Subcutaneous abdominal adipose tissue (tissue), 5 donors: ENCODE measurements around the gene AOAH.

ENCODE experiments used
- H3K27ac ChIP-seq: one replicate; pipeline ENCODE4 v1.7.0; 2013; ENCODE audit warnings: low read depth, mild to moderate bottlenecking, inconsistent platforms, low read length, moderate library complexity
- H3K27me3 ChIP-seq, 5 donors: one replicate each; pipeline ENCODE4 v1.7.0; 2013; ENCODE audit warnings: low read length in 5 of 5, inconsistent platforms in 1 of 5; ENCODE audit not compliant: control insufficient read depth in 5 of 5, insufficient read depth in 4 of 5
- H3K36me3 ChIP-seq, 5 donors: one replicate each; pipeline ENCODE4 v1.7.0; 2013; ENCODE audit warnings: low read length in 5 of 5; ENCODE audit not compliant: control insufficient read depth in 5 of 5, insufficient read depth in 5 of 5
- H3K4me1 ChIP-seq, 5 donors: one replicate each; pipeline ENCODE4 v1.7.0; 2013; ENCODE audit warnings: low read length in 5 of 5, mild to moderate bottlenecking in 3 of 5, moderate library complexity in 1 of 5; ENCODE audit not compliant: control insufficient read depth in 5 of 5, insufficient read depth in 5 of 5
- H3K4me3 ChIP-seq, 5 donors: one replicate each; pipeline ENCODE4 v1.7.0; 2013; ENCODE audit warnings: low read length in 5 of 5, low read depth in 1 of 5
- H3K9ac ChIP-seq, 5 donors: one replicate each; pipeline ENCODE4 v1.7.0; 2013; ENCODE audit warnings: low read length in 5 of 5, mild to moderate bottlenecking in 4 of 5, moderate library complexity in 3 of 5
- H3K9me3 ChIP-seq, 5 donors: one replicate each; pipeline ENCODE4 v1.7.0; 2013; ENCODE audit warnings: low read length in 5 of 5; ENCODE audit not compliant: control insufficient read depth in 5 of 5
- donor health status: healthy.
- donor health status: healthy.
- donor health status: healthy.
- donor health status: healthy.
- donor health status: healthy.

AOAH gene

GRCh38 chr7:36752026-36752711 is 27.9 kb upstream of the AOAH start:
- H3K27me3 ChIP-seq, result no peaks in the 10 kb centered on the region
- H3K36me3 ChIP-seq, result no peaks in the 10 kb centered on the region
- no peaks in the 10 kb centered on the region for H3K4me1 ChIP-seq
- no peaks in the 10 kb centered on the region for H3K9me3 ChIP-seq
- no peak overlapping the region for H3K27ac ChIP-seq
- H3K4me3 ChIP-seq, result no peak overlapping the region
- H3K9ac ChIP-seq, result no peak overlapping the region

- Histone ChIP-seq H3K27ac (no peak overlapping the region), H3K9ac (no peak overlapping the region), H3K36me3 (no peaks in the 10 kb centered on the region), H3K4me3 (no peak overlapping the region), H3K9me3 (no peaks in the 10 kb centered on the region), H3K27me3 (peaks cover 0 to 5% (median 0%) of the 10 kb centered on the region in 5 donors), H3K4me1 (peaks cover 0 to 12% (median 0%) of the 10 kb centered on the region in 5 donors)
Measured at GRCh38 chr7:36750451-36750850, 26.2 kb upstream of the AOAH start.

DNA sequence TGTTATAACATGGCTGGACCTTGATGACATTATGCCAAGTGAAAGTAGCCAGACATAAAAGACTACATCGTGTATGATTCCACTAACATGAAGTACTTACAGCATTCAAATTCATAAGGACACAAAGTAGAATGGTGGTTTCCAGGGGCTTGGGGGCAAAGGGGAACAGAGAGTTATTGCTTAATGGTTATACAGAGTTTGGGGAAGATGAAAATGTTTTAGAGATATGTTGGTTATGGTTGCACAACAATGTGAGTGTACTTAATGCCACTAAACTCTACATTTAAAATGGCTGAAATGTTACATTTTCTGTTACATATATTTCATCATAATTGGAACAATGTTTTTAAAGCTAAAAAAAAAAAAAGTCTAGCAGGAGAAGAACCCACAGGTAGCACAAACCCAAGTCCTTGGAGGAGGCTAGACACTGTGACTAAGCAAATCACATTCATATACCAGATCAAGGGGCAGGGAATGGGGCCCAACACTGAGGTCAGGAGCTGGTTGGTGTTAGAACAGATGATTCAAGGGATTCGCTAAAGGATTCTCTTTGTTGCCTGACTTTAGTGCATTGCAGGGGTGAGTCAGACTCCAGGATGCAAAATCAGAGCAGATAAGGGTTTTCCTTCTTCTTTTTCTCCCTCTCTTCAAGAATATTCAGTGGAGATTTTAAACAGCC is 25.1 kb upstream of the AOAH start:
- peaks cover 0 to 12% (median 0%) of the 10 kb centered on the region in 5 donors for H3K4me1 ChIP-seq
- H3K27ac ChIP-seq, result no peak overlapping the region
- no peak overlapping the region for H3K4me3 ChIP-seq
- peaks cover 0 to 5% (median 0%) of the 10 kb centered on the region in 5 donors for H3K27me3 ChIP-seq
- H3K9ac ChIP-seq, result no peak overlapping the region
- no peaks in the 10 kb centered on the region for H3K36me3 ChIP-seq
- no peaks in the 10 kb centered on the region for H3K9me3 ChIP-seq

- Histone ChIP-seq H3K9me3 (no peaks in the 10 kb centered on the region), H3K4me1 (peaks cover 0 to 12% (median 3%) of the 10 kb centered on the region in 5 donors), H3K36me3 (no peaks in the 10 kb centered on the region), H3K4me3 (no peak overlapping the region), H3K27ac (no peak overlapping the region), H3K9ac (no peak overlapping the region), H3K27me3 (peaks cover 0 to 5% (median 0%) of the 10 kb centered on the region in 5 donors)
Measured at GRCh38 chr7:36748017-36748487, 23.8 kb upstream of the AOAH start.

- Histone ChIP-seq H3K9me3 (no peaks in the 10 kb centered on the region), H3K27ac (no peak overlapping the region)
Measured at GRCh38 chr7:36747280-36748016, 23.2 kb upstream of the AOAH start.

DNA sequence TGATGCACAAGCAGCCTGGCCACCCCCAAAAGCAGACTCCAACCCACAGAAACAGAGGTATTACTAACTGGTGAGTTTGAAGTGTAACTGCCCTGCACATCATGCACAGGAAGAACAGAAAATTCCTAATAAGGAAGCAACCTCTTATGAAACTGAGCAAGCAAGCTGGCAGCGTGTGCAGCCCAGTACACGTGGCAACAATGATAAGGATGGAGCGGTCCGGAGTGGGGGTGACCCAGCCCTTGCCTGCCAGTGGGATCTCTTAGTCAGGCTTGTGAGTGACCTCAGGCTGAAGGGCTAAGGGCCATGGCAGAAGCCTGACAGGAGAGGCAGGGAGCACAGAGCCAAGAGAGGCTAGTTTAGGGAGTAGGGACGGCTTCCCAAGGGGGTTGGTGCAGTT is 22.1 kb upstream of the AOAH start:
- no peak overlapping the region for H3K9ac ChIP-seq
- H3K27ac ChIP-seq, result no peak overlapping the region
- peaks cover 0 to 12% (median 3%) of the 10 kb centered on the region in 5 donors for H3K4me1 ChIP-seq
- H3K4me3 ChIP-seq, result no peak overlapping the region
- peaks cover 0 to 5% (median 0%) of the 10 kb centered on the region in 5 donors for H3K27me3 ChIP-seq
- no peaks in the 10 kb centered on the region for H3K36me3 ChIP-seq
- H3K9me3 ChIP-seq, result no peaks in the 10 kb centered on the region

More at GRCh38 chr7:36747280-36748016, 23.2 kb upstream of the AOAH start:
- no peak overlapping the region for H3K4me3 ChIP-seq
- H3K9ac ChIP-seq, result no peak overlapping the region
- peaks cover 0 to 5% (median 0%) of the 10 kb centered on the region in 5 donors for H3K27me3 ChIP-seq
- no peaks in the 10 kb centered on the region for H3K36me3 ChIP-seq
- peaks cover 0 to 12% (median 3%) of the 10 kb centered on the region in 5 donors for H3K4me1 ChIP-seq

GRCh38 chr7:36742911-36743775 is 18.8 kb upstream of the AOAH start:
- Histone ChIP-seq H3K27ac (no peak overlapping the region), H3K9me3 (no peaks in the 10 kb centered on the region), H3K4me3 (no peak overlapping the region), H3K27me3 (peaks cover 0 to 5% (median 0%) of the 10 kb centered on the region in 5 donors), H3K9ac (no peak overlapping the region), H3K36me3 (no peaks in the 10 kb centered on the region), H3K4me1 (peaks cover 0 to 12% (median 3%) of the 10 kb centered on the region in 5 donors)

- Histone ChIP-seq H3K27ac (no peak overlapping the region), H3K9ac (no peak overlapping the region), H3K36me3 (no peaks in the 10 kb centered on the region), H3K4me1 (peaks cover 0 to 16% (median 7%) of the 10 kb centered on the region in 5 donors), H3K9me3 (no peaks in the 10 kb centered on the region), H3K27me3 (peaks cover 0 to 2% (median 0%) of the 10 kb centered on the region in 5 donors), H3K4me3 (no peak overlapping the region)
Measured at GRCh38 chr7:36741866-36742265, 17.6 kb upstream of the AOAH start.

GRCh38 chr7:36739351-36739750 is 15.1 kb upstream of the AOAH start:
- Histone ChIP-seq H3K27me3 (peaks cover 0 to 2% (median 0%) of the 10 kb centered on the region in 5 donors), H3K36me3 (no peaks in the 10 kb centered on the region), H3K9me3 (no peaks in the 10 kb centered on the region), H3K9ac (no peak overlapping the region), H3K4me1 (peaks cover 0 to 13% (median 8%) of the 10 kb centered on the region in 5 donors), H3K27ac (no peak overlapping the region), H3K4me3 (no peak overlapping the region)
